ENCODE measurements around the gene SMCR8.

GRCh38 chr17:18315961-18316360 lies 868 bp downstream of the SMCR8 start:
- TF ChIP-seq, protein P1, sequence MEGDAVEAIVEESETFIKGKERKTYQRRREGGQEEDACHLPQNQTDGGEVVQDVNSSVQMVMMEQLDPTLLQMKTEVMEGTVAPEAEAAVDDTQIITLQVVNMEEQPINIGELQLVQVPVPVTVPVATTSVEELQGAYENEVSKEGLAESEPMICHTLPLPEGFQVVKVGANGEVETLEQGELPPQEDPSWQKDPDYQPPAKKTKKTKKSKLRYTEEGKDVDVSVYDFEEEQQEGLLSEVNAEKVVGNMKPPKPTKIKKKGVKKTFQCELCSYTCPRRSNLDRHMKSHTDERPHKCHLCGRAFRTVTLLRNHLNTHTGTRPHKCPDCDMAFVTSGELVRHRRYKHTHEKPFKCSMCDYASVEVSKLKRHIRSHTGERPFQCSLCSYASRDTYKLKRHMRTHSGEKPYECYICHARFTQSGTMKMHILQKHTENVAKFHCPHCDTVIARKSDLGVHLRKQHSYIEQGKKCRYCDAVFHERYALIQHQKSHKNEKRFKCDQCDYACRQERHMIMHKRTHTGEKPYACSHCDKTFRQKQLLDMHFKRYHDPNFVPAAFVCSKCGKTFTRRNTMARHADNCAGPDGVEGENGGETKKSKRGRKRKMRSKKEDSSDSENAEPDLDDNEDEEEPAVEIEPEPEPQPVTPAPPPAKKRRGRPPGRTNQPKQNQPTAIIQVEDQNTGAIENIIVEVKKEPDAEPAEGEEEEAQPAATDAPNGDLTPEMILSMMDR (IDR thresholded peaks at IDR 0.05), result no peak
- TF ChIP-seq POLR2A (IDR thresholded peaks at IDR 0.05), result no peak
